ENCODE measurements around the gene HIF1A.
A peak's percentile ranks its signal among the peaks of the same experiment; 100 is the strongest.
"Not testable (repeated sequence)": the region's sequence is repeated elsewhere in the genome, so short reads cannot be mapped to it uniquely, and the experiment has no call there.

The HIF1A gene

GRCh38 chr14:61694830-61695694 is at the start of gene HIF1A:
HIF1A (plus strand) TSS chr14:61695513; CDS start chr14:61695805, 292 bp downstream.
- H3K27ac ChIP-seq = peak within 1 kb of the TSS; percentile 82
- DNase-seq (ENCODE audit: low read depth, low spot score) = peak; percentile 97

GRCh38 chr14:61646366-61647116 is 48.8 kb upstream of the HIF1A start:
- no peak for DNase-seq (ENCODE audit: low read depth, low spot score)
- H3K27ac ChIP-seq = peak overlapping the region; percentile 86

DNA sequence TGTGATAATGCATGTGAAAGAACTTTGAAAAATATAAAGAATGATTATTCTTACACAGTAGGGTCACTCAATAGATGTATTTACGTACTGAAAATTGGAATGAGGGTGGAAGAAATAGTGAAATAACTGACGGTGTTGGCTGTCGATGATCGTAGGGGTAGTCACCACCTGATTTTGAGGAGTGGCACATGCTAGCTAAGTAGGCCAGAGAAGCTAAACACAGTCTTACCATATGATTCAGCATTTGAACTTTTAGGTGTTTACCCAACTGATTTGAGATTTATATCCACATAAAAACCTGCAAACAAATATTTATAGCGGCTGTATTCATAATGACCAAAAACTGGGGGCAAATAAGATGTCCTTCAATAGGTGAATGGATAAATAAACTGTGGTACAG is 47.6 kb upstream of the HIF1A start:
- peak overlapping the region; percentile 86 for H3K27ac ChIP-seq
- peak; percentile 67 for DNase-seq (ENCODE audit: low read depth, low spot score)

DNA sequence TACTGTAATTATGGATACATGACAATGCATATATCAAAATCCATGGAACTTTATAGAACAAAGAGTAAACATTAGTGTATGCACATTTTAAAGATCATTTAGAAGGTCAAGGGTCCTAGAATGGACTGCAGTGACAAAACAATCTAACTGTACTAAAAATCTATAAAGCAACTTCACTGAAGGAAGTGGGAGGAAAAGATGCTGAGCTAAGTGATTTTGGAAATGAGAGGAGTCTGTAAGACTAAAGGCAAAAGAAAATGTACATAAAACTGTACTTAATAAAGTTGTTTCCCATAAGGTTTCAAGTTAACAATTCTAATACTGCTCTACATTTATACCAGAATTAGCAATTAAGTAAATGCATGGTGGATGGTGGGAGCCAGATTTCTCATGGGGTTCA is 46.9 kb upstream of the HIF1A start:
- DNase-seq (ENCODE audit: low read depth, low spot score) = no peak
- H3K27ac ChIP-seq = peak overlapping the region; percentile 86

- DNase-seq (ENCODE audit: low read depth, low spot score) = no peak
- H3K27ac ChIP-seq = no peak overlapping the region
These were observed 46.0 kb upstream of the HIF1A start for GRCh38 chr14:61649283-61649682.

- H3K27ac ChIP-seq = no peak overlapping the region
These were observed 44.0 kb upstream of the HIF1A start for GRCh38 chr14:61651355-61651754.

GRCh38 chr14:61652526-61653262 is 42.6 kb upstream of the HIF1A start:
- H3K27ac ChIP-seq = peak overlapping the region; percentile 31
- DNase-seq (ENCODE audit: low read depth, low spot score) = no peak

More at GRCh38 chr14:61651355-61651754, 44.0 kb upstream of the HIF1A start:
- no peak for DNase-seq (ENCODE audit: low read depth, low spot score)

GRCh38 chr14:61653507-61653906 is 41.8 kb upstream of the HIF1A start:
- DNase-seq (ENCODE audit: low read depth, low spot score) = no peak
- H3K27ac ChIP-seq = peak overlapping the region; percentile 31

- DNase-seq (ENCODE audit: low read depth, low spot score) = no peak
- H3K27ac ChIP-seq = peak overlapping the region; percentile 31
These were observed 41.3 kb upstream of the HIF1A start for GRCh38 chr14:61654026-61654425.

GRCh38 chr14:61655777-61656176 is 39.5 kb upstream of the HIF1A start:
- no peak overlapping the region for H3K27ac ChIP-seq
- no peak for DNase-seq (ENCODE audit: low read depth, low spot score)

DNA sequence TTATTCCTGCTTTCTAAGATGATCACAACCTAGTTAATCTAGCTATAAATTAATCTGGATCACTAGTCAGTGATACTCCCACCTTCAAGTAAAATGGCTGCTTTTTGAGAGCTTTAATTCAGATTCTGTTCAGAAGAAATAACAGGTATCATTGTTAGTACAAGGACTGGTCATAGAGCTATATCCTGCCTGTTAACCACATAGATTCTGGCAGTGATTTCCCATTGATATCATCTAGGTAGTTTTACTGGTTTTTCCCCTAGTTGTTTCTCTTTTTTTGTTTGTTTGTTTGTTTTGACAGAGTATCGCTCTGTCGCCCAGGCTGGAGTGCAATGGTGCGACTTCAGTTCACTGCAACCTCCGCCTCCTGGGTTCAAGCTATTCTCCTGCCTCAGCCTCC is 39.0 kb upstream of the HIF1A start:
- no peak overlapping the region for H3K27ac ChIP-seq
- DNase-seq (ENCODE audit: low read depth, low spot score) = no peak

DNA sequence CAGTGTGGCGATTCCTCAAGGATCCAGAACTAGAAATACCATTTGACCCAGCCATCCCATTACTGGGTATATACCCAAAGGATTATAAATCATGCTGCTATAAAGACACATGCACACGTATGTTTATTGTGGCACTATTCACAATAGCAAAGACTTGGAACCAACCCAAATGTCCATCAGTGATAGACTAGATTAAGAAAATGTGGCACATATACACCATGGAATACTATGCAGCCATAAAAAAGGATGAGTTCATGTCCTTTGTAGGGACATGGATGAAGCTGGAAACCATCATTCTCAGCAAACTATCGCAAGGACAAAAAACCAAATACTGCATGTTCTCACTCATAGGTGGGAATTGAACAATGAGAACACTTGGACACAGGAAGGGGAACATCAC is 37.2 kb upstream of the HIF1A start:
- not testable (repeated sequence) for DNase-seq (ENCODE audit: low read depth, low spot score); H3K27ac ChIP-seq

- peak overlapping the region; percentile 80 for H3K27ac ChIP-seq
- no peak for DNase-seq (ENCODE audit: low read depth, low spot score)
These were observed 35.7 kb upstream of the HIF1A start for GRCh38 chr14:61659582-61659981.

GRCh38 chr14:61661471-61662400 is 33.6 kb upstream of the HIF1A start:
- DNase-seq (ENCODE audit: low read depth, low spot score) = no peak
- peak overlapping the region; percentile 80 for H3K27ac ChIP-seq

DNA sequence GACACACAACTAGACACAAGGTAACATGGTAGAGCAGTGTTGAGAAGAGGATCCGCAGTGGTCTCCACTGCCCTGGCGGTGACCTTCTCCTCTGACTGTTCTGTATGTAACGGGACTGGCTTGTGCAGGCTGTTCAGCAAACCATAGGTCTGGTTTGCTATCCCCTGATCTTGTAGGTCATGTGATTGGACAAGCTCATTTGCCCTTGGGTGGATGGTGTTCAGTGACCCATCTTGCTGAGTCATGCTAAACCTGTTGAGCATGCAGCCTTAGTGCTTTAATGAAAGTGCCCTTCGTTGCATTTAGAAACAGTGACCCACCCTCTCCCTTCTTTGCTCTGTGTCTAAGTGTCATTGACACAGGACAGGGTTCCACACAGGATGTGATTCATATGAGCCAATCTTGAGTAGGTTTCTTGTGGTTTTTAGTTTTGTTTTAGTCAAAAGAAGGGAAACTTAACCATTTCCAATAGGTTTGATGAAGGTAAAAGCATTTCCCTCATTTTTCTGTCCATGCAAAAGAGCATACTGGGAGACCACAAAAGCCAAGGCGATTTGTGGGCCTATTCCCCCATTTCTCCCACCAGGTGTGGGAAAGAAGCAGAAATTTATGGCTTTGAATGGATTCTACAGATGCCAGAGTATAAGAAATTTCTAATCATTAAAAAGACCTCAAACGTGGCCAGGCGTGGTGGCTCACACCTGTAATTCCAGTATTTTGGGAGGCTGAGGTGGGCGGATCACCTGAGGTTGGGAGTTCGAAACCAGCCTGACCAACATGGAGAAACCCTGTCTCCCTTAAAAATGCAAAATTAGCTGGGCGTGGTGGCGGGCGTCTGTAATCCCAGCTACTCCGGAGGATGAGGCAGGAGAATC is 32.6 kb upstream of the HIF1A start:
- no peak for DNase-seq (ENCODE audit: low read depth, low spot score)
- peak overlapping the region; percentile 80 for H3K27ac ChIP-seq

DNA sequence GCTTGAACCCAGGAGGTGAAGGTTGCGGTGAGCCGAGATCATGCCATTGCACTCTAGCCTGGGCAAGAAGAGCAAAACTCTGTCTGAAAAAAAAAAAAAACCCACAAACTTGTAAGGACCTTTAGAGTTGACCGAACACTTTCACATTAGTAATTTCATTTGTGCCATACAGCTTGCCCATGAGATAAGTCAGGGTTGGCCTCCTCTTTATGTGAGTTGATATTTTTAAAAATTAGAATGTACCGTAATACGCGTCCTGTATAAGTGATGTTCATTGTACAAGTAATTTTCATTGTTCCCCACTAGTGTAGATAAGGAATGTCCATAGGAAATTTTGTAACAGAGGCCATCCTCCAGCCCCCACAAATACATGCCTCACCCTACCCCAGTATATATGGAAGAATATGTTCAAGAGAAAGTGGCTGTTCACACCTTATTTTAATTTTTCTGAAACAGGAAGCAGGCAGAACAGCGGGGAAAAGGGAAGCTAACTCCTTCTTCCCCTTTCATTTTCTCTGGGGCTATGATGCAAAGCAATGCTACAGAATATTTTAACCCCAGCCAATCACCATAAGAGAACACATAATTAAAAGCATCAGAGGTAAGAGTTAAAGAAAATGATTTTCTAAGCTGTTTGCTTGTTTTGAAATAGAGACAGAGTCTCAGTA is 31.9 kb upstream of the HIF1A start:
- no peak for DNase-seq (ENCODE audit: low read depth, low spot score)
- H3K27ac ChIP-seq = peak overlapping the region; percentile 80

GRCh38 chr14:61668282-61668681 is 27.0 kb upstream of the HIF1A start:
- peak; percentile 64 for DNase-seq (ENCODE audit: low read depth, low spot score)
- peak overlapping the region; percentile 49 for H3K27ac ChIP-seq

GRCh38 chr14:61670576-61670975 is 24.7 kb upstream of the HIF1A start:
- H3K27ac ChIP-seq = no peak overlapping the region
- no peak for DNase-seq (ENCODE audit: low read depth, low spot score)

Data from epithelial cell of prostate (primary cell).